T-helper 9 cell (primary cell): ENCODE data around the gene BOD1.

ENCODE experiments used
- DNase-seq: peaks from one replicate; pipeline ENCODE4 v3.0.0-alpha.2; 2020
- total RNA-seq, 2 donors: gene quantifications; one replicate each; lab custom pipeline; 2026; lab: John Stamatoyannopoulos, UW

The BOD1 gene
- total RNA-seq: 15.2 to 30.7 reads per million in 2 donors

- peak; percentile 88 for DNase-seq
These were observed at the start of gene BOD1 for GRCh38 chr5:173616577-173617118. BOD1 (minus strand) TSS chr5:173616650; CDS start chr5:173616436, 214 bp downstream.

- DNase-seq: no peak
These were observed 48.9 kb upstream of the BOD1 start for GRCh38 chr5:173665326-173665725.

- no peak for DNase-seq
These were observed 47.7 kb upstream of the BOD1 start for GRCh38 chr5:173664154-173664526.

DNA sequence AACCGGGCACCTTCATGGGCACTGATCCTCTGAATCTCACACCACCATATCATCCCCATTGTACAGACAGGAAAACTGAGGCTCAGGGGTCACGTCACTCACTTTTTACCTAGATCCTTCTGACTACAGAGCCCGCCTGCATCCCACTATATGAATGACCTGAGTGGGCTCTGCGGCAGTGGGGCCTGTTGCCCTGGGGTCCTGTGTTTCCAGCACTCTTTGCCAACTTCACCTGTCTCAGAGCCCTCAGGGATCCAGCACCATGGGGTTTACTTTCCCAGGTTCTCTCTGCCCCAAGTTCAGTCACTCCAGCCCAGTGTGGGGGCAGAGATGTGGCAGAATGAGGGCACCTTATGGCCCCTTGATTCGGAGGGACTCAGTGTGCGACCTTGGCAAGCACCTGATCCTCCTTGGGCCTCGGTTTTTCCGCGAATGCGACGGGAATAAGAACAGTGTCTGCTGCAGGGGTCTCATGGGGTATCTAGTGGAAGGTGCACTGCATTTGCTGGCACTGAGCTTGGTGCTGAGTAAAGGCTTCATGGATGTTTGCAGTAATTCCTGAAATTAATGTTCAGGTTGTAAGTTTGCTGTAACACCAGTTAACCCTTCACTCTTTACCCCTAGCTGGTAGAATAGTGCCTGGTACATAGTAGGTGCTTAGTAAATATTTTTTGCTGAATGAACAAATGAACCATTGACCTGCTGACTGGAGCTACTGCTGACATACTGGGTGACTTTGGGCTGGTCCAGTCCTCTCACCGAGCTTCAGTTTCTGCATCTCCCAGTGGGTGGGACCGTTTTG is 47.1 kb upstream of the BOD1 start:
- no peak for DNase-seq

DNA sequence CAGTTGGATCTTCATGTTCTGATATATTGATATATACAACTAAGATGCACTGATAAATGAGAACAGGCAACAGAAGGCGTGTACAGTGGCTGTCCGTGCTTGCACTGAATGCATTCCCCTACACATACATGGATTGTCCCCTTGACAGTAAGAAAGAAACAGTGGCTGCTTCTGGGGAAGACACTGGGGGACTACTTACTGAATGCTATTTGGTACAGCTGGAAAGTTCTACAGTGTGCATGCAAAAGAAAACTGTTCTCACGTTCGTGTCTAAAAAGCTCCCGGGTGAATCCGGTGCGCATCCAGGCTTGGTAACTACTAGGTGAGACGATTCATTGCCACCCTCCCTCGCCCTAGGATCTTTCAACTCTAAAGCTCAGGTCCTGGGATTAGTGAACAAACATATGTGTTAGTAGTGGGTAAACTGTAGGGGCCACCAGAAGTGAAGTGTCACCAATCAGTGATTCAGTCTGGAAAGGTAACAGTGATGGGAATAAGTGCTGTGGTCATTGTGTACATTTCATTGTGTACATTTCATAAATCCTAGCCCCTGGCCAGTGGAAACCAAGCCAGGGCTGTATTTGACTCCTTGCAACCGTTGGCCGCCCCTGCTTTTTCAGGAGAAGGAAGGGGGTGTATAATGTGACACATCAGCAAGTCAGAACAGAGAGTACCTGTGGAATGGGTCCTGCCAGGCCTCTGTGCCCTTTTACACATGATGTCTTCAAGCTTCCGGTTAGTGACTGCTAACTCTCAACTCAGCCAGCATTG is 46.3 kb upstream of the BOD1 start:
- DNase-seq: no peak

DNA sequence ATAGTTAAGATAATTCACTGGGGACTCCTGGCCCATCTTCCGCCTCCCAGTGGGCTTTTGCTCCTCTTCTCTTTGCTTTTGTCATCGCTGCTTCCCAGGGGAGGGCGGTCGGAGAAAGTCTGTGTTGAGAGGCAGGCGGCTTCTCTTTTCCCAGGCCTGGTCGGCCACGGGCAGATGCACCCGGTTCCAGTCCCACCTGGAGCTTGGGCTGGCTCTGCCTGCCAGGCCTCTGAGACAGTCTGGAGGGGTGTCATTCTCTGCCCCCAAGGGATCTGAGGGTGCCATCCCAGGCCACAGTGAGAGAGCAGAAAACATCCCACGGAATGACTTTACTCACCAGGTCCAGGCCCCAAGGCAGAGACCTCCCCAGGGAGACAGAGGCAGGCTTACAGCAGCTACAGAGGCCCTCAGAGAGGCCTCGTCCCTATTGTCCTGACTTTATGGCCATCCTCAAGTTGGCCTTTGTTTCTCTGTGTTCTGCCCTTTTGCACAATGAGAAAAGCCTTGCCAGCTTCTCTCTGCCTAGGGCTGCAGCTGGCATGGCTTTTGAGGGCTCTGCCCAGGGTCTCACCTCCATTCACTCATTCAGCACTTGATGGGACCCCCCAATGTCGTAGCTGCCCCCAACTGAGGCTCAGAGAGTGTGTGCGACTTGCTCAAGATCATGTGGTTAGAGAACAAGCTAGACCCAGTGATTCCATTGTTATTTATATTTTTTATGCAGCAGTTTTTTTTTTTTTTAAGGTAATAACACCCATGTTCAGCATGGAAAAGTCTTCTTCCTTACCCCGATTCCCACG is 44.2 kb upstream of the BOD1 start:
- no peak for DNase-seq

DNA sequence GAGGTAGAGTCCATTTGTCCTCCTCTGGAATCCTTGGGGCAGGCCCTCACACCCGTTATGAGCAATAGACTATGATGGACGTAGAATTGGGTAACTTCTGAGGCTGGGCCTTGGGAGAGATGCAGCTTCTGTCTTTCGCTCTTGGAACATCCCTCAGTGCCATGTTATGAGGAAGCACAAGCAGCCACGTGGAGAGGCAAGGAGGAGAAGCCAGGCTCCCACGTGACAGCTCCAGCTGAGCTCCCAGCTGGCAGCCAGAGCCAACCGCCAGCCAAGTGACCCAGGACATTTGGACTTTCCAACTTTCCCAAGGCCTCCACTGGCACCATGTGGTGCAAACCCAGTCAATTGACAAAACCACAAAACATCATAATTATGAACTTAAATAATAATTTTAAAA is 43.0 kb upstream of the BOD1 start:
- no peak for DNase-seq

- no peak for DNase-seq
These were observed 41.4 kb upstream of the BOD1 start for GRCh38 chr5:173657741-173658356.

DNA sequence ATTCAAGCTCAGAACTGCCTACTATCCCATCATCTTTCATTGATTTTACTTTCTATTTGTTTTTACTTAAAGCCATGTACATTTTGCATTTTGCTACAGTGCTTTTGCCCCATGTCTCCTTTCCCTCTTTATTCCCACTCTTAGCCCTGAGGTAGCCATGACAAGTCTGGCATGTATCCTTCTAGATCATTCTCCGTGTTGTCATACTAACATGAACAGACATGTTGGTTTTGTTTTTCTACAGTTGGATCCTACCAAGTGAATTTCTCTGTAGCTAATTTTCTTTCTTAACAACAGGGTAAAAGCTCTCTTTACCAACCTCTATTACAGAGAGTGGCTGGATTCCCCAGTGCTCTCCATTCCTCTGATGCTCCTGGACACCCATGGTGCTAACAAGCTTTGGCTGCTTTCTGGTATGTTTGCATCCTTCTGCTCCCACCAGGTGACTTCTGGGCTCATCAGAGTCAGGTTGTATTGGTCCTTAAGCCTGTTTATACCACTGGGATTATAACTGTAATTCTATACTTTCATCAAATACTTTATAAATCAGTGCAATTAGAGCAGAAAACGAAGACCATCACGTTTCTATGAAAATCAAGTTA is 38.8 kb upstream of the BOD1 start:
- DNase-seq: no peak

GRCh38 chr5:173653822-173654523 is 37.5 kb upstream of the BOD1 start:
- DNase-seq: no peak

DNA sequence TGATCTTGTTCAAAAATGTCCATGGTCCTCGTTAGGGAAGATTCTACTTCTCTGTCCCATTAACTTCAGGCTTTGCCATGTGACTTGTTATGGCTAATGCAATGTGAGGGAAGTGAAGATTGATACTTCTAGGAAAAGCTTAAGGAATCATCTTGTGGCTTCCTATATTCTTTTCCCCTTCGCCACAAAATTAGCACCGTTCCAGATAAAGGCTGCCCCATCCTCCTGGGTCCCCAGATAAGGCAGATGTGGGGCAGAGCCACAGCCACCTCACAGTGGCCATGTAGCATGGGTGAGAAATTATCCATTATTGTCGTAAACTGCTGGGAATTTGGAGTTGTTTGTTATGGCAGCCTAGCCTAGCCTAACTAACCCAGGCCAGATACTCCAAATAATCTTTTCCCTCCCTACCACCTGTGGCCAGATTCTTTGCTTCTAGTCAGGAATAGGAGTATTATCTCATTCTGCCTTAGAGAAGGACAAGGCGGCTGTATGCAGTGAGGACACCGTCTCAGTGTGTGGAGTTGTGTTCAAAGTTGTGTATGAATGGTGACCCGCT is 31.9 kb upstream of the BOD1 start:
- DNase-seq: no peak

GRCh38 chr5:173646692-173647091 is 30.2 kb upstream of the BOD1 start:
- DNase-seq: no peak

DNA sequence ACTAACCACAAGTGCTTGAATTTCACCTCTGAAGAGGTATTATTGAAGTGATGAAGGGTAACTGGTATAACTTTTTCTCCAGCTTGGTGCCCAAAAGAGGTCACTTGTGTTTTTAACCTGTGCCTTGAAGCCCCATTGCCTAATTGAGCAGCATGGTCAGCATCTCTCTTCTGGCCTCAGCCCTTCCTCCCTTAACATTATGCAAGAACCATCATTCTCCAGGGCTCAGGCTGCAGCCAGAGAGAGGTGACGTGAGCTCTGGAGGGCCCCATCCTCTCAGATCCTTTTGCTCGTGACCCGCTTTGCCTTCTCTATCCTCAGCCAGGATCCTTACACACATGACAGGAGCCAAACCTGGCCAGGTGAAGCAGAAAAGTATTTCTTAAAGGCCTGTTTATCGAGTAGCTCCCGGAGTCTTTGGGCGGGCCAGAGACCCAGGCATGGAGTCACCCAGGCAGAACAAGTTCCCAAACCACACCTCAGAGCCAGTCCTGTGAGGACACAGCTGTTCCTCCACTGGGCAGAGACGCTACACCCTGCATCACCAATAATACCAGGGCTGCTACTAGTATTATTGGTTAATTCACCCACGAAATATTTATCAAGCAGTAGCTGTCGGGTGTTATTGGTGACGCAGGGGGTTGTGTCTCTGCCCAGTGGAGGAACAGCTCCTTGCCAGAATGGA is 29.6 kb upstream of the BOD1 start:
- no peak for DNase-seq

GRCh38 chr5:173645437-173645807 is 29.0 kb upstream of the BOD1 start:
- DNase-seq: no peak

GRCh38 chr5:173644673-173645436 is 28.4 kb upstream of the BOD1 start:
- no peak for DNase-seq

- DNase-seq: no peak
These were observed 27.5 kb upstream of the BOD1 start for GRCh38 chr5:173643964-173644363.

DNA sequence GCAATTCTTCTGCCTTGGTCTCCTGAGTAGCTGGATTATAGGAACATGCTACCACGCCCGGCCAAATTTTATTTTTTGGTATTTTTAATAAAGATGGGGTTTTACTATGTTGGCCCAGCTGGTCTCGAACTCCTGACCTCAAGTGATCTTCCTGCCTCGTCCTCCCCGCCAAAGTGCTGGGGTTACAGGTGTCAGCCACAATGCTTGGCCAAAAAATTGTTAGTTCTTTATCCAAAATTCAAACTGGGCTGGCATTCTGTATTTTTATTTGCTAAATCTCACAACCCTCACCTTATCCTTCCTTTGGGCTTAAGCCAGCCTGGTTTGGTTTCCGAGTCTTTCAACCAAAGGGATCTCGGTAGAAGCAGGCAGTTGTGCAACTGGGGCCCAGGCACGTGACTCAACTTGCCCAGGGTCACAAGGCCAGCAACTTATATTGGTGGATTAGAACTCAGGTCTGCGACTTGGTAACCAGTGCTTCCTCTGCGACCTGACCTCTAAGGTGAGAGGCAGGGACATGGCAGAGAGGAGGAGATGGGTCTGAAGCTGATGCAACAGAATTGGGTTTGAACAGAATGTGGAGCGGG is 26.5 kb upstream of the BOD1 start:
- no peak for DNase-seq

DNA sequence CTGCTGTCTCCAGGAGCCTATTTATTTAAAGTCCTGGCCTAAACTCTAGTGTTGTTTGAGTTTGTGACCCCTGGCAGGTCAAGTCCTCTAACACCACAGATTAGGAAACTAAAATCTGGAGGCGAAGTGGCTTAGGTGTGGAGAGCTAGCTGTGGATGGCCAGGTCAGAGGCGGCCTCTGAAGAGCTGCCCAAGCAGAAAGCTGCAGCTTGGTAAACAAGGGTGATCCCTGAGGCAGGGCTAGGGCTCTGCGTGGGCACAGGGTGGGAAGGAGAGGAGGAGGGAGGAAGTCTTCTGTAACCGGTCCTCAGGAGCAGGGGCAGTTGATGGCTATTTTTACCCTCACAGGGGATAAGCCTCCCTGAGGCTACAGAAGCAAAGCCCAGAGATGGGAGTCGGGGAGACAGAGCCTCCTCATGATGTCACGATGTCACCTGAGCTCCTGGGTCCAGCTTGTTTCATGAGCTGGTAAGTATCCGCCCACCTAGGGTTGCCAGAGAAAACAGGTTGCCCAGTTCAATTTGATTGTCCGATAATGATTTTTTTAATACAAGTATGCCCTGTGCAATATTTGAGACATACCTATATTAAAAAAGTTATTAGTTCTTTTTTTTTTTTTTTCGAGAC is 25.9 kb upstream of the BOD1 start:
- no peak for DNase-seq
